GM21528 (cell line): ENCODE results near the gene NXN.
"Not testable (repeated sequence)": the region's sequence is repeated elsewhere in the genome, so short reads cannot be mapped to it uniquely, and the experiment has no call there.

ENCODE experiments used
- ATAC-seq: cut with Tn5 transposase; IDR thresholded peaks from one replicate; pipeline ENCODE4 v1.9.1; 2021; ENCODE audit warnings: mild to moderate bottlenecking, moderate library complexity; ENCODE audit not compliant: unreplicated experiment, low FRiP score

NXN gene

GRCh38 chr17:1007310-1008007 lies 27.9 kb upstream of the NXN start:
- ATAC-seq = no peak

GRCh38 chr17:1006054-1006453 lies 26.5 kb upstream of the NXN start:
- ATAC-seq = no peak

DNA sequence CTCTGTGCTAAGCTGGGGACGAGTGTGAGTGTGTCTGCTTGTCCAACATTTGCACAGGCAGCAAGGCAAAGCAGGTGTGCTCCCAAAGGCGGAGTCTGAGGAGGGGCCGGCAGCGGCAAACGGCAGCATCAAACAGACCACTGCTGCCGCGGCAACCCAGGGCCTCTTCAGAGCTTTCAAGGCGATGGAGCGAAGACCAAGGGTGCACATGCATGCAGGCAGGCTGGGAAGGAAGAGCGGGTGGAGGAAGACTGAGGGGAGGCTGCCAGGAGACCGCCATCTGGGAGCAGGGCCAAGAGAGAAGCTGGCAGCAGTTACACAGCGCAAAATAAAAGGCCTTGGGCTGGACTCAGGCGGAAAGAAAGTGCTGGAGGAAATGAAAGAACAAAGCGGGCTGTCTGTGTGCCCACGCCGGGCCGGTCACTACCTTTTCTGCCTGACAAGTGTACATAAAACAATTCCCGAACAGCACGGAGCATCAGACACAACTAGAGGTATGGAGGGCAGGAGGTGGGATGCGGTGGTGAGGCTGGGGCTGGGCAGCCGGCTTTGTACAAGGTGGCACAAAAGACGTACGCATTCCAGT lies 25.9 kb upstream of the NXN start:
- ATAC-seq = no peak

GRCh38 chr17:1004769-1005295 lies 25.3 kb upstream of the NXN start:
- ATAC-seq = no peak

DNA sequence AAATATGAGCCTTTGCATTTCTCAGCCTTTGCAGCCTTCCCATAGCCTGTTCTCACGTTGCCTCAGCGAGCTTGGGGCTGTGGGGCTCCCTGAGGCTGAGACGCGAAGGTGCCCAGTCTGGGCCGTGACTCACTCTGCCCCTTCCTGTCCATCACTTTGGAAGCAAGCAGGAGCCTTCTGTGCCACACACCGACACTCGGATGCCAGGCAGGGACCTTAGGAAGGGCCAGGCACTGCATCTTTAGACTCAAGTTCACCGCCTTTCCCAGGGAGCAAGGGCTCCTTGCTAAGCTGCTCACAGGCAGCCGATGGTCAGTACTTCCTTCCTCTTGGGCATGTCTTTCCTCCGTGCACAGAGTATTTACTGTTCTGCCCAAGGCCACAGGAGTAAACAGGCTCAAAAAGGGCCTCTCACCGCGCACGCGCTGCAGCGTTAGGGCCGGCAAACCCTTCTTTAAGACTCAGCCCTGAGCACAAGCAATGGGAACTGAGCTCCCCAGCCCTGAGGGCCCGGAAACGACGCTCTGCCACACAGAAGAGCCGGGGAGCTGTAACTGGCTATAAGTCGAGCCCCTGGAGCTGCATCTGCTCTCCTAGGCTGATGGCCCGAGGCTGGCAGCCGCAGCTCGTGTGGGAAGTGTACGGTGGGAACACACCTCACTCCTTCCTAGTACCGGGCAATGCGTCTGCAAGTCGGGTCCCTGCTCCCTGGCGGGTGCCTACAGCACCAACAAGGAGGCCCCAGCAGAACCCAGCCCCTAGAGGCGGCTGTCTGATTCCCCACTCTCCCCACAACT lies 24.6 kb upstream of the NXN start:
- ATAC-seq = no peak

GRCh38 chr17:1003633-1003971 lies 24.0 kb upstream of the NXN start:
- no peak for ATAC-seq

DNA sequence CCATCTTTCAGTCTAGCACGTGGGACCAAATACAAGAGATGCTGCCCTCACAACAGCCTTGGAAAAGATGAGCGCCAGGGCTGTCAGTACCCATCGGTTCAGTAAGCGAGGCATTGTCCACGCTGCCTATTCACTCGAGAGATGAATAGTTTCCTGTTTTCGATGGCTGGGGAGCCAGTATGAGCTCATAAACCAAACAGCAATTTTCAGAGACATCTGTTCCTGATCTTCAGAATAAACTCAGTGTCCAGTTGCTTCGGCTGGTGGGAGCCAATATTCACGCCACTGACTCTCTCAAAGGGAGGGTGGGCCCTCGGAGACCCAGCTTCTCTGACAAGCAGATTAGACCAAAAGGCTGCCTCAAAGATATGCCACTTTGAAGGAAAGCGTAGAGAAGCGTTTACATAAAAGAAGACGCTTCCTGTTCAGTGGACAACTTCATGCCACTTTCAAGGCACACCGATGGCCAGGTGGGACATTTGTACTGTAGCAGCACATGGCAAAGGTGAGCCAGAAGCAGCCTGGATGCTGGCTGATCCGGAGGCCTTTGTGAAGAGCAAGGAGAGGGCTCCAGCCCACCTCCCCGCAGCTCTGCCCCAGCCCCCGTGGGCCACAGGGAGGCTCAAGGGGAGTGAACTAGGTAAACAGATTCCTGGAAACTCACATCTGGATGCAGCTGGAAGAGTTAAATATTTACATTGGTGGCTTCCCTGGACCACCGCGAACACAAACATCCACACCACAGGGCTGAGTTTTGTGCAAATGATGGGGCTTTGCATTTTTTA lies 23.4 kb upstream of the NXN start:
- no peak for ATAC-seq

GRCh38 chr17:1002412-1002753 lies 22.8 kb upstream of the NXN start:
- ATAC-seq = no peak

DNA sequence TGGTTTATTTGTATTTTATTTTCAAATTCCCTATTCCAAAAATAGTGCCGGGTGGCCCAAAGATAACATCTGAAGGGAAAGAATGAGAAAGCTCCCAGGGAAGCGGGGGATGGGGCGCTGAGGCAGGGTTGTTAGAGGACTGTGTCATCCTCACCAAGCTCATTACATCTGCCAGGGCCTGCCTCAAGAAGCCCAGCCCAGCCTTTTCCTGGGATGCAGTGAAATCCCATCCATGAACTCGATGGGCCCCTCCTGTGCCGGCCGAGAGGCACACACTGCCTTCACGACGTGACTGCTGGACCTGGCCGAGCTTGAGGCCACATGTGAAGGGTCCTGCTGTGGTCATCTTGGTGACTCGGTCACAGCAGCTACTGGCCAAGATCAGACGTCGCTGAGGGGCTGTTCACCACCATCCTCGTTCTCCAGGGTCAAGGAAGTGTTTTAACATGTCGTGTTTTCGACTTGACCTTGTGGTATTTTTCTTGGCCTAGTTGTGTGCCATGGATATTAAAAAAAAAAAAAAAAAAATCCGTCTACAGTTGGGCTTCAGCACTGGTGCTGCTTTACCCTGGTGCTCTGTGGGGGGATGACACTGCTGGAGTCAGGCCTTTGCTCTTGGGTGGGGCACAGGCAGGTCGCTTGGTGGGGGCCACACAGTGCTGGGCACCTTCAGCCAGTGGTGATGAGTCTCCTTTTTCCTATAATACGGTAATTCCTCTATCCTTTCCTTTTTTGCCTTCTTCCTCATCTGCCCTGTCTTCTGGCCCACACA lies 22.2 kb upstream of the NXN start:
- ATAC-seq = no peak

DNA sequence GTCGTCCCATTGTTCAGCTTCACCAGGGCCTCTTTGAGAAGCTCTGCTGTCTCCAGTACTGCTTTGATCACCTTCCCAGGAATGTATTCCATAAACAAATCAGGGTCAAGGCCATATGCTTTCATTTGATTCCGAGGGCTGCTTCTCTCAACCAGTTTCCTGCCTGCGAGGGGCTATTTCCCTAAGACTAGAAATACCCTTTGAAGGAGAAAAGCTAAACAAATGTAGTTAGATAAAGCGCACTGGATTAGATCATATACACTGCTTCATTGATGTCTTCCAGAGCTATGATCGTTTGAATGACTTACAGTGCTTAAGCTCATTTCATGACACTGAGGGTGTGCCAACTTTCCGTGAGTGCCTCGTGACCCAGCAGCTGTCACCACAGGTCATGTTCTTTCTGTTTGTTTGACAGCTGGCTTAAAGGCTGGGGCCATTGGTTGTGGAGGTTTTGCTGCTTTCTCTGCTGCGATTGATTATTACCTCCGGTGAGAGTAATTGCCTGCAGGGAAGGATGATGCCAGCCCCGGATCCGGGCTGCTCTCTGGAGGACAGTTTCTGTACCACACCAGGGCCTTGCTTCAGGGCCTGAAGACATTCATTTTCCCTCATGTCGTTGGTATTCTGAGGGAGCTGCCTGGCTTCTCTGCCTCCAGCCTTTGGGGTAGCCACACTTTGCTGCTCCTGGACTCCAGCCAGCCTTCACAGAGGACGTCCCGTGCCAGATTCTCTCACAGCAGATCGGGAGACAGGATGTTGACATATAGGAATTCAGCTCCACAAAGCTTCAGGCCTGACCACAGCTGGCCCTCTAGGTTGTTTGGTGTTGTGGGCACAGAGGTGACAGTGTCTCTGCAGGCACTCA lies 21.3 kb upstream of the NXN start:
- ATAC-seq = no peak

- ATAC-seq = no peak
Measured at GRCh38 chr17:998111-998510, 18.5 kb upstream of the NXN start.

DNA sequence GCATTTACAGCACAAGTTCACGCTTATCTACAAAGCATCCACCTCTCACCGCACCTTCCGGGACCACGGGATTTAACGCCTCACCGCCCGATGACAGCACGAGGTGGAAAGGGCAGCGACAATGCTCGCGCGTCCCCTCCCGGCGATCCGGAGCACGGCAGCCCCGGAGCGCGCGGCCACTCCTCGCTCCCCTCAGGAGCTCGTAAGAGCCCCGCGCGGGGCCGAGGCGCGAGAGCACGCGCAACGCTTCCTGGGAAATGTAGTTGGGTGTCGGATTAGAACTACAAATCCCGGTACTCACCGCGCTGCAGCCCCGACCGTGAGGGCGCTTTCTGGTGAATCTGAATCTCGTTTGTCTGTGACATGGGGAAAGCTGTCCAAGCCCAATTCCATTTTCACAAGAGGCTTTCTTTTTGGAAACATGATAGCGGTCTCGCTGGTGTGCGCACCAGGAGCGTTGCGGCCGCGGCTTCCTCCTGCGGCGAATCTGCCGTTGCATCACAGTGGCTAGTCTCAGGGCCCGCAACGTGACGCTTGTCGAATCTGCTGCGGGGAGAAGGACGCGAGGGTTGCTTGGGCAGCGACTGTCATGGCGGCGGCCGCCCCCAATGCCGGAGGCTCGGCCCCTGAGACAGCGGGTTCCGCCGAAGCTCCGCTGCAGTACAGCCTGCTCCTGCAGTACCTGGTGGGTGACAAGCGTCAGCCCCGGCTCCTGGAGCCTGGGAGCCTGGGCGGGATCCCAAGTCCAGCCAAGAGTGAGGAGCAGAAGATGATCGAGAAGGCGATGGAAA lies 17.2 kb upstream of the NXN start, which contains the start of gene TIMM22:
TSS of gene TIMM22 (plus strand) at position 576 of the 791 bp plus-strand sequence. CDS start at position 590, 14 bp downstream.
- peak; percentile 90 for ATAC-seq

DNA sequence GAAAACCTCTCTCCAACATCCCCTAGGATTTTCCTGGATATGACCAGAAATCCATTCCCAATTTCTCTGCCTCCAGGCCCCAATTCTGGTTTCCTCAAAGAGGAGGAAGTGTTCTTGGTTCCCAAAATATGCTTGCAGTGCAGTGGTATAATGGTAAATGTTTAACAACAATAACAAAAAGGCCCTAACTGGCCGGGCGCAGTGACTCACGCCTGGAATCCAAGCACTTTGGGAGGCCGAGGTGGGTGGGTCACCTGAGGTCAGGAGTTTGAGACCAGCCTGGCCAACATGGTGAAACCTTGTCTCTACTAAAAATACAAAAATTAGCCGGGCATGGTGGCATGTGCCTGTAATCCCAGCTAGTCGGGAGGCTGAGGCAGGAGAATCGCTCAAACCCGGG lies 15.7 kb upstream of the NXN start:
- not testable (repeated sequence) for ATAC-seq

GRCh38 chr17:992933-993332 lies 13.4 kb upstream of the NXN start:
- no peak for ATAC-seq

DNA sequence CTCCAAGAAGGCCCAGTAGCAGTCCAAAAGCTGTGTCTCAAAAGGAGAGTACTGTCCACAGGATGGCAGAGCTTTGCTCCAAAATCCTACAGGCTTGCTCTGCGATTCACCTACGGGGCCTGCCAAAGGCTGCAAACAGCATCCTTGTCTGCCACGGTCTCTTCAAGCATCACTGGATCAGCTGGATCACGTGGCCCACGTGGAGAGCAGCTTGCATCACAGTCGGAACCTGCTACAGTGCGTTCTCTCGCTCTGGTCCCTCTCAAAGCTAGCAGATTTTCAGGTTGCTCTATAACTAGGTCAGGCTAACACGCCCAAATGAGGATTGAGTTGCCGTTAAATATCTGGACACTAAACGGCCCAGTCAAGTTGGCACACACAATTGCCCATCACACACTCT lies 9.0 kb upstream of the NXN start:
- ATAC-seq = no peak

DNA sequence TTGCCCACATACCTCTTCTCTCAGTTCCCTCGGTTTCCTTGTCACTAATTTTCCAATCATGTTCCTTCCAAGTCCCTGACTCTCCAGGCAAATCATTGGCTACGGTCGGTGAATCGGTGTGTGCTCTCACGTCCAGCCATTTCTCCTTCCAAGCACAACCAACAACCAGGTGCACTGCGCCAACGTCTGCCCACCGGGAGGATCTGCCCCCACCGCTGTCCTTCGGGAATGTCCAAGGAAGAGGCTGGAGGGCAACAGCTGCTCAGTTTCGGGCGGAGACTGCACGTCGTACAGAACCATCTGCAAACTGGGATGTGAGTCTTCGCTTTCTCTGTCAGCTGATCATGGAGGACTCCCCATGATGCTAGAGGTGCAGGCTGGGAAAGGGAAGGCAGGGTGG lies 8.4 kb upstream of the NXN start:
- no peak for ATAC-seq

- ATAC-seq = no peak
Measured at GRCh38 chr17:986322-986929, 6.8 kb upstream of the NXN start.

GRCh38 chr17:983921-984320 lies 4.3 kb upstream of the NXN start:
- no peak for ATAC-seq
